Breast epithelium (tissue), 4 donors: ENCODE measurements around the gene ABCA8. TPM values are rescaled to one million over a fixed set of nuclear protein-coding genes. Genes with fewer than 3 reads are reported as not detected.

Source experiments
- DNase-seq, 2 donors: peaks; one replicate each; pipeline ENCODE4 v3.0.0-alpha.2; 2019; ENCODE audit warnings: low spot score in 2 of 2
- H3K27ac ChIP-seq, 2 donors: fragments of 200-600 bp; sonication (generic) in 1 of 2; one replicate each; pipeline ENCODE4 v1.5.1; 2016 to 2019; ENCODE audit warnings: mild to moderate bottlenecking in 1 of 2
- H3K27me3 ChIP-seq, 2 donors: fragments of 200-600 bp; sonication (generic) in 1 of 2; one replicate each; pipeline versions ENCODE4 v1.5.1 to v1.6.0; 2017 to 2019; ENCODE audit warnings: control low read depth in 1 of 2, mild to moderate bottlenecking in 1 of 2
- H3K36me3 ChIP-seq: fragments of 200-600 bp; one replicate; pipeline ENCODE4 v1.5.1; 2019
- H3K4me1 ChIP-seq, 2 donors: fragments of 200-600 bp; sonication (generic); one replicate each; pipeline ENCODE4 v1.5.1; 2016 to 2019; ENCODE audit warnings: control low read depth in 1 of 2
- H3K4me3 ChIP-seq, 3 donors: fragments of 200-600 bp; sonication (generic); 1 replicate in 2 of 3; 2 replicates in 1 of 3; pipeline ENCODE4 v1.5.1; 2016 to 2019; ENCODE audit warnings: mild to moderate bottlenecking in 3 of 3, moderate library complexity in 2 of 3
- H3K9me3 ChIP-seq, 2 donors: fragments of 200-600 bp; sonication (generic) in 1 of 2; one replicate each; pipeline ENCODE4 v1.5.1; 2016 to 2019; ENCODE audit warnings: control low read depth in 1 of 2
- CTCF ChIP-seq, 3 donors: fragments of 450-650 bp; IDR thresholded peaks; one replicate each; pipeline ENCODE4 v1.5.1; 2016 to 2017; ENCODE audit warnings: antibody characterized with exemption in 3 of 3, mild to moderate bottlenecking in 3 of 3, moderate library complexity in 3 of 3
- POLR2A ChIP-seq: fragments of 450-650 bp; IDR thresholded peaks from one replicate; pipeline ENCODE4 v1.6.1; 2016; ENCODE audit warnings: antibody characterized with exemption, mild to moderate bottlenecking, moderate library complexity
- POLR2AphosphoS5 ChIP-seq, 3 donors: sonication (generic); formaldehyde crosslinking; IDR thresholded peaks; one replicate each; pipeline ENCODE4 v1.6.1; 2017; ENCODE audit warnings: antibody characterized with exemption in 3 of 3
- intact Hi-C: fragments of 100-400 bp; cut with DNase I; formaldehyde crosslinking; loops from one replicate; pipeline ENCODE4 v1.15.1; 2023; ENCODE audit warnings: low total_unique reads
- total RNA-seq, 3 donors: library from RNA; depleted of rRNA; stranded (reverse); fragments of >200 nt; gene quantifications; one replicate each; pipeline ENCODE4 v1.1.0, GENCODE V29; 2016

The ABCA8 gene
- total RNA-seq, 3 donors from 2014 or later: 38.6 to 47.5 (median 46.2) TPM

- no peak overlapping the region for H3K27ac ChIP-seq
- no peaks in the 10 kb centered on the region for H3K27me3 ChIP-seq
- H3K9me3 ChIP-seq: peaks cover 0 to 9% of the 10 kb centered on the region in 2 donors
- DNase-seq: no peak
- intact Hi-C loops: no loop called here
- no peaks in the 10 kb centered on the region for H3K4me1 ChIP-seq
- H3K36me3 ChIP-seq: no peaks in the 10 kb centered on the region
- H3K4me3 ChIP-seq: no peak overlapping the region
- TF ChIP-seq POLR2A (no peak), POLR2AphosphoS5 (IDR thresholded peaks at IDR 0.05) (no peak), CTCF (IDR thresholded peaks at IDR 0.05) (no peak)
These were observed 111.7 kb downstream of the ABCA8 start for GRCh38 chr17:68843522-68843921.

DNA sequence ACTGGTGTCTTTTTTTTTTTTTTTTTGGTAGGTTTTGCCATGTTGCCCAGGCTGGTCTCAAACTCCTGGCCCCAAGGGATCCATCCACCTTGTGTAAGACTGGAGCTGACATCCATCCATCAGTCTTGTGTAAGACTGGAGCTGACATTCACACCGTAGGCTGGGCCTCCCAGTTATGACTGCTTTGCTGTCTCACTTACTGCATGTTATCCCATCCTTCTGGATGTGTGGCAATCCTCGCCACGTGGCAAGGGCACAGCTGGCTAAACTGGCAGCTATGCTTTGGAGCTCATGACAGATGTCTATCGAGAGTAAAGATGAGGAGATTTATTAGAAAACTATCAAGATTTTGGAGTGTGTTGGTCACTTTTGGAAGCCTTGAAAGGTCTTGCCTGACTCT is 115.1 kb downstream of the ABCA8 start:
- no peaks in the 10 kb centered on the region for H3K4me1 ChIP-seq
- intact Hi-C loops: no loop called here
- no peaks in the 10 kb centered on the region for H3K36me3 ChIP-seq
- no peaks in the 10 kb centered on the region for H3K9me3 ChIP-seq
- DNase-seq: no peak
- H3K27ac ChIP-seq: no peak overlapping the region
- H3K4me3 ChIP-seq: no peak overlapping the region
- no peaks in the 10 kb centered on the region for H3K27me3 ChIP-seq
- no peak for TF ChIP-seq POLR2AphosphoS5 (IDR thresholded peaks at IDR 0.05)
- TF ChIP-seq POLR2A: no peak
- TF ChIP-seq CTCF (IDR thresholded peaks at IDR 0.05): no peak

DNA sequence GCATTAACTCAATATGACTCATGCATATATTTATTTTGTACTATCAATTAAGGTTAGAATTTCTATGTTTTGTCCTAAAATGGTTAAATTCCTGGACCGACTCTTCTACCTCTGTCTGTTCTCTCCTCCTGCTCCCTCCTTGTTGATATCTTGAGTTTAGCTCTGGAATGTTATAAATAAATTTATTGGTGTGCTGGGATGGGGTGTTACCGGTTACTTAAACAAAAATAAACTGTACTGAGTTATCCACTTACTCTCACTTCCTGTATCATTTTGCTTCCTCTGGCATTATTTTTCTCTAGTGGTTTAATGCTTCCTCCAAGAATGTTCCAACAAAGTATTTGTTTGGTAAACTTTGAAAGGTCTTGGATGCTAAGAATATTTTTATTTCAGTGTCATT is 120.1 kb downstream of the ABCA8 start:
- no peak for DNase-seq
- Histone ChIP-seq H3K4me3 (no peak overlapping the region), H3K36me3 (no peaks in the 10 kb centered on the region), H3K4me1 (no peaks in the 10 kb centered on the region), H3K9me3 (no peaks in the 10 kb centered on the region), H3K27me3 (no peaks in the 10 kb centered on the region), H3K27ac (no peak overlapping the region)
- intact Hi-C loops: no loop called here
- TF ChIP-seq CTCF (IDR thresholded peaks at IDR 0.05): no peak
- no peak for TF ChIP-seq POLR2AphosphoS5 (IDR thresholded peaks at IDR 0.05)
- TF ChIP-seq POLR2A: no peak

- H3K27me3 ChIP-seq: no peaks in the 10 kb centered on the region
- H3K9me3 ChIP-seq: no peaks in the 10 kb centered on the region
- no peaks in the 10 kb centered on the region for H3K4me1 ChIP-seq
- no peak overlapping the region for H3K27ac ChIP-seq
- H3K36me3 ChIP-seq: no peaks in the 10 kb centered on the region
- no peak for DNase-seq
- TF ChIP-seq POLR2A (no peak), POLR2AphosphoS5 (IDR thresholded peaks at IDR 0.05) (no peak), CTCF (IDR thresholded peaks at IDR 0.05) (no peak)
- intact Hi-C loops: no loop called here
- no peak overlapping the region for H3K4me3 ChIP-seq
These were observed 120.8 kb downstream of the ABCA8 start for GRCh38 chr17:68834328-68834836.

GRCh38 chr17:68832109-68832802 is 122.9 kb downstream of the ABCA8 start:
- Histone ChIP-seq H3K27ac (no peak overlapping the region), H3K36me3 (no peaks in the 10 kb centered on the region), H3K4me1 (no peaks in the 10 kb centered on the region), H3K9me3 (no peaks in the 10 kb centered on the region), H3K4me3 (no peak overlapping the region), H3K27me3 (no peaks in the 10 kb centered on the region)
- intact Hi-C loops: no loop called here
- DNase-seq: no peak
- TF ChIP-seq POLR2A: no peak
- TF ChIP-seq POLR2AphosphoS5 (IDR thresholded peaks at IDR 0.05): no peak
- TF ChIP-seq CTCF (IDR thresholded peaks at IDR 0.05): no peak
